ENCODE data around the gene DUSP11. TPM values are rescaled to one million over a fixed set of nuclear protein-coding genes. Genes with fewer than 3 reads are reported as not detected.

Gene DUSP11
- total and polyA plus RNA-seq, 9 of the 15 experiments (the other 6 are each of a cell fraction or from before 2014, with no cell fraction given), result 20.7 to 79.8 (median 29.3) TPM

- TF ChIP-seq SIRT6 (IDR thresholded peaks at IDR 0.05; ENCODE audit: low read depth, low read length) (no peak), SRSF7 (optimal IDR thresholded peaks at IDR 0.05; ENCODE audit: low read depth, low read length) (no peak), CBFB (CRISPR knock-in tag; IDR thresholded peaks at IDR 0.05) (no peak), ZNF224 (CRISPR knock-in tag; IDR thresholded peaks at IDR 0.05) (no peak), MITF (IDR thresholded peaks at IDR 0.05) (no peak), ZNF57 (CRISPR knock-in tag; IDR thresholded peaks at IDR 0.05) (no peak), ZNF347 (CRISPR knock-in tag; IDR thresholded peaks at IDR 0.05; ENCODE audit: low read depth) (no peak), FOXK1 (CRISPR knock-in tag; IDR thresholded peaks at IDR 0.05; ENCODE audit: borderline replicate concordance) (no peak), RFX7 (CRISPR knock-in tag; IDR thresholded peaks at IDR 0.05) (no peak), PTBP1 (IDR thresholded peaks at IDR 0.05; ENCODE audit: low read depth, low read length) (no peak), SMARCA4 (IDR thresholded peaks at IDR 0.05) (no peak), SRSF3 (IDR thresholded peaks at IDR 0.05; ENCODE audit: insufficient read depth, low read length) (no peak), TSHZ1 (CRISPR knock-in tag; IDR thresholded peaks at IDR 0.05) (no peak), ARID2 (IDR thresholded peaks at IDR 0.05) (peak; percentile 26; the same call in 1 of the 2 replicates), PKNOX1 (IDR thresholded peaks at IDR 0.05) (peak; percentile 86), NFE2L1 (tag; IDR thresholded peaks at IDR 0.05; ENCODE audit: borderline replicate concordance, low read depth) (no peak), DLX4 (CRISPR knock-in tag; IDR thresholded peaks at IDR 0.05) (no peak), TFE3 (CRISPR knock-in tag; IDR thresholded peaks at IDR 0.05) (no peak), HNRNPUL1 (IDR thresholded peaks at IDR 0.05; ENCODE audit: low read length) (no peak), HDAC6 (IDR thresholded peaks at IDR 0.05; ENCODE audit: low read depth, low read length) (no peak)
These were observed 42.8 kb downstream of the DUSP11 start, which contains the start of gene TPRKB (continued) for GRCh38 chr2:73736855-73737779.
